Neural progenitor cell (in vitro differentiated cells): ENCODE results near the gene HMGB1. TPM values are rescaled to one million over a fixed set of nuclear protein-coding genes. Genes with fewer than 3 reads are reported as not detected.

Experiments used
- DNase-seq: peaks from one replicate; pipeline ENCODE4 v3.0.0-alpha.2; 2016; ENCODE audit warnings: low spot score
- H2AFZ ChIP-seq: fragments of 200-600 bp; sonication (generic); replicated peaks from 2 replicates; pipeline ENCODE4 v1.6.1; 2016; ENCODE audit warnings: antibody characterized with exemption
- H3F3A ChIP-seq: fragments of 200-600 bp; sonication (generic); 2 replicates; pipeline ENCODE4 v1.6.1; 2016; ENCODE audit warnings: antibody characterized with exemption, low read depth
- H3K27ac ChIP-seq: fragments of 200-600 bp; sonication (generic); 2 replicates; pipeline ENCODE4 v1.5.1; 2016; ENCODE audit warnings: mild to moderate bottlenecking
- H3K27me3 ChIP-seq: fragments of 200-600 bp; sonication (generic); 2 replicates; pipeline ENCODE4 v1.6.1; 2016; ENCODE audit warnings: mild to moderate bottlenecking, moderate library complexity
- H3K36me3 ChIP-seq: fragments of 200-600 bp; sonication (generic); 2 replicates; pipeline ENCODE4 v1.5.1; 2016
- H3K4me1 ChIP-seq: fragments of 200-600 bp; sonication (generic); 2 replicates; pipeline ENCODE4 v1.6.1; 2016; ENCODE audit warnings: mixed run types
- H3K4me2 ChIP-seq: fragments of 200-600 bp; sonication (generic); 2 replicates; pipeline ENCODE4 v1.6.1; 2016
- H3K4me3 ChIP-seq: fragments of 200-600 bp; sonication (generic); 2 replicates; pipeline ENCODE4 v1.5.1; 2016
- H3K79me2 ChIP-seq: fragments of 200-600 bp; sonication (generic); 2 replicates; pipeline ENCODE4 v1.6.1; 2016; ENCODE audit warnings: low read depth
- H3K9ac ChIP-seq: fragments of 200-600 bp; sonication (generic); 2 replicates; pipeline ENCODE4 v1.6.1; 2016
- H3K9me3 ChIP-seq: fragments of 200-600 bp; sonication (generic); 2 replicates; pipeline ENCODE4 v1.5.1; 2016; ENCODE audit warnings: low read depth
- H4K20me1 ChIP-seq: fragments of 200-600 bp; sonication (generic); 2 replicates; pipeline ENCODE4 v1.6.1; 2016; ENCODE audit warnings: low read depth
- H3K27ac Mint-ChIP-seq: 3 replicates; pipeline ENCODE4 v1.8.0; 2021; ENCODE audit warnings: mixed read lengths
- H3K27me3 Mint-ChIP-seq: 2 replicates; pipeline ENCODE4 v1.8.0; 2022; ENCODE audit warnings: low read depth, mild to moderate bottlenecking, inconsistent platforms, moderate library complexity, mixed read lengths; ENCODE audit not compliant: insufficient read depth
- H3K36me3 Mint-ChIP-seq: 3 replicates; pipeline ENCODE4 v1.8.0; 2021; ENCODE audit warnings: mixed read lengths
- H3K4me1 Mint-ChIP-seq: 3 replicates; pipeline ENCODE4 v1.8.0; 2021; ENCODE audit warnings: mixed read lengths
- H3K4me3 Mint-ChIP-seq: 3 replicates; pipeline ENCODE4 v1.8.0; 2021; ENCODE audit warnings: mild to moderate bottlenecking, moderate library complexity, mixed read lengths
- H3K9me3 Mint-ChIP-seq: 3 replicates; pipeline ENCODE4 v1.8.0; 2020; ENCODE audit warnings: mixed read lengths
- EZH2 ChIP-seq: fragments of 200-600 bp; sonication (generic); IDR thresholded peaks from 2 replicates; pipeline ENCODE4 v1.6.1; 2017; ENCODE audit warnings: antibody characterized with exemption, mild to moderate bottlenecking, moderate library complexity
- EZH2phosphoT487 ChIP-seq: fragments of 200-600 bp; sonication (generic); IDR thresholded peaks from 2 replicates; pipeline ENCODE4 v1.6.1; 2017; ENCODE audit warnings: antibody characterized with exemption
- total RNA-seq: library from RNA; depleted of rRNA; stranded (reverse); fragments of >200 nt; gene quantifications from 2 replicates; pipeline ENCODE4 v1.2.3, GENCODE V29; 2015; ENCODE audit warnings: low replicate concordance
- TF ChIP-seq, protein P1 (sequence below): fragments of 200-600 bp; sonication (generic); IDR thresholded peaks from 2 replicates; pipeline ENCODE4 v1.5.1; 2017; ENCODE audit warnings: antibody characterized with exemption, mild to moderate bottlenecking

The HMGB1 gene
- total RNA-seq, 1 donor from 2014 or later: 1,493 TPM

DNA sequence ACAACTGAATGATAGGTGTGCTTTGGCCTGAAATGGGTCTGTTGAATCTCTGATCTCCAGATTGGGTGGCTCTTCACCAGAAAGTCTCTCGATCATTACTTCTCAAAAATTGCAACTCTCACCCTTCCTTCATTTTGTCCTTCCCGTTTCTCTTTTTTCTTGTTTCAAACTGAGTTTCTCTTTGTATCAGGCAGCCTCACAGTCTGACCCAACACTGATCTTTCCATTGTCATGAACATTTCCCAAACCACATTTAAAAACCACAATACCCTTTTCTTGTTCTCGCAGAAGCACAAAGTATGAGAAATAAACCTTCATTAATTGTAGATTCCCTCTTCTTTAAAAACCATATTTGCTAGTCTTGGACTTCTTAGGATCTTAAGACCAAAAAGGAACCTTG, 33.6 kb upstream of the HMGB1 start:
- H3K4me3 Mint-ChIP-seq: no peak overlapping the region
- TF ChIP-seq EZH2 (no peak), EZH2phosphoT487 (no peak)
- TF ChIP-seq, protein P1, sequence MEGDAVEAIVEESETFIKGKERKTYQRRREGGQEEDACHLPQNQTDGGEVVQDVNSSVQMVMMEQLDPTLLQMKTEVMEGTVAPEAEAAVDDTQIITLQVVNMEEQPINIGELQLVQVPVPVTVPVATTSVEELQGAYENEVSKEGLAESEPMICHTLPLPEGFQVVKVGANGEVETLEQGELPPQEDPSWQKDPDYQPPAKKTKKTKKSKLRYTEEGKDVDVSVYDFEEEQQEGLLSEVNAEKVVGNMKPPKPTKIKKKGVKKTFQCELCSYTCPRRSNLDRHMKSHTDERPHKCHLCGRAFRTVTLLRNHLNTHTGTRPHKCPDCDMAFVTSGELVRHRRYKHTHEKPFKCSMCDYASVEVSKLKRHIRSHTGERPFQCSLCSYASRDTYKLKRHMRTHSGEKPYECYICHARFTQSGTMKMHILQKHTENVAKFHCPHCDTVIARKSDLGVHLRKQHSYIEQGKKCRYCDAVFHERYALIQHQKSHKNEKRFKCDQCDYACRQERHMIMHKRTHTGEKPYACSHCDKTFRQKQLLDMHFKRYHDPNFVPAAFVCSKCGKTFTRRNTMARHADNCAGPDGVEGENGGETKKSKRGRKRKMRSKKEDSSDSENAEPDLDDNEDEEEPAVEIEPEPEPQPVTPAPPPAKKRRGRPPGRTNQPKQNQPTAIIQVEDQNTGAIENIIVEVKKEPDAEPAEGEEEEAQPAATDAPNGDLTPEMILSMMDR: no peak
- H3K9me3 Mint-ChIP-seq: no peaks in the 10 kb centered on the region
- H4K20me1 ChIP-seq: no peaks in the 10 kb centered on the region
- no peak overlapping the region for H3K27ac Mint-ChIP-seq
- no peaks in the 10 kb centered on the region for H3K36me3 Mint-ChIP-seq
- no peak overlapping the region for H3K9ac ChIP-seq
- H3K4me1 ChIP-seq: no peaks in the 10 kb centered on the region
- H3K4me2 ChIP-seq: no peak overlapping the region
- H3K9me3 ChIP-seq: no peaks in the 10 kb centered on the region
- H3K79me2 ChIP-seq: no peaks in the 10 kb centered on the region
- no peaks in the 10 kb centered on the region for H3F3A ChIP-seq
- H3K36me3 ChIP-seq: no peaks in the 10 kb centered on the region
- no peaks in the 10 kb centered on the region for H3K4me1 Mint-ChIP-seq
- DNase-seq: no peak
- H3K27ac ChIP-seq: no peak overlapping the region
- H3K27me3 ChIP-seq: no peaks in the 10 kb centered on the region
- H3K4me3 ChIP-seq: no peak overlapping the region
- H2AFZ ChIP-seq: no peak overlapping the region
- H3K27me3 Mint-ChIP-seq: peaks cover 4% of the 10 kb centered on the region

DNA sequence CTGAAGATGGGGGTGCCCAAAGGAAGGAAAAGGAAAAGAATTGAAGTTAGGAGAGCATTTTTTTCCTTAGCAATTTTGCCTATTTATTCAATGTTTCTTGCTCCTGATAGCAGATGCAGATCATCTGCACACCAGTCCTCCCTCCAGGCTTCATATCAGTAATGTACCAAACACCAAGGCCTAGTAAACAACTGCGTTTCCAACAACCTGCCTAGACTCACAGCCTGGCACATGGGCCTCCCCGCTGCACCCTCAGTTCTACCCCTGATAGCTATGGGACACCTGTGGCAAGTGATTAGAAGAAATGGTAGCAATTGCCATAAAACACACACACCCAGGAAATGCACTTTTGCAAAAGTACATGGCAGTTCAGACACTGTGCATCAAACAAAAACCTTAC, 30.4 kb upstream of the HMGB1 start:
- H3K27ac ChIP-seq: no peak overlapping the region
- H2AFZ ChIP-seq: no peak overlapping the region
- H3K36me3 ChIP-seq: no peaks in the 10 kb centered on the region
- H3K4me2 ChIP-seq: no peak overlapping the region
- no peaks in the 10 kb centered on the region for H3K27me3 ChIP-seq
- H4K20me1 ChIP-seq: no peaks in the 10 kb centered on the region
- no peak for DNase-seq
- H3K79me2 ChIP-seq: no peaks in the 10 kb centered on the region
- H3K9ac ChIP-seq: no peak overlapping the region
- TF ChIP-seq, protein P1: no peak
- TF ChIP-seq EZH2phosphoT487 (no peak), EZH2 (no peak)
- Mint-ChIP-seq H3K27me3 (peaks cover 6% of the 10 kb centered on the region), H3K27ac (no peak overlapping the region), H3K9me3 (no peaks in the 10 kb centered on the region), H3K36me3 (no peaks in the 10 kb centered on the region), H3K4me3 (no peak overlapping the region), H3K4me1 (no peaks in the 10 kb centered on the region)
- H3K9me3 ChIP-seq: no peaks in the 10 kb centered on the region
- no peaks in the 10 kb centered on the region for H3K4me1 ChIP-seq
- no peak overlapping the region for H3K4me3 ChIP-seq
- no peaks in the 10 kb centered on the region for H3F3A ChIP-seq

DNA sequence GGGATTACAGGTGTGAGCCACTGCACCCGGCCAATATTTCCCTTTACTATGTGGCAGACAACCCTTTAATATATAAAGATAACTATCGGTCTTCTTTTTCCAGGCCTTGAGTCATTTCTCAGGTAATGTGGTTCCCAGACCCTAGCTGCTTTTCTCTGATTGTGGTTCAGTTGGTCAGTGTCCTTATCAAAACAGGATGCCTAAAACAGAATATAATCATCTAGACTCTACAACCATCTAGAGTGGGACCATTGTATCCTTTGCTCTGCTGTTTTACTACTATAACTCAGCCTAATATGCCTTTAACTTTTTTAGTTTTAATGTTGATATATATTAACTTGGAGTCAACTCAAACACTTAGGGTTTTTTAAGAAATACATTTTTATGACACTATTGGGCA, 30.0 kb upstream of the HMGB1 start:
- Histone ChIP-seq H3K9me3 (no peaks in the 10 kb centered on the region), H3F3A (no peaks in the 10 kb centered on the region), H3K79me2 (no peaks in the 10 kb centered on the region), H4K20me1 (no peaks in the 10 kb centered on the region), H3K4me1 (no peaks in the 10 kb centered on the region), H3K27ac (no peak overlapping the region), H3K9ac (no peak overlapping the region), H3K27me3 (no peaks in the 10 kb centered on the region), H3K4me2 (no peak overlapping the region), H3K4me3 (no peak overlapping the region), H3K36me3 (no peaks in the 10 kb centered on the region), H2AFZ (no peak overlapping the region)
- Mint-ChIP-seq H3K4me1 (no peaks in the 10 kb centered on the region), H3K36me3 (no peaks in the 10 kb centered on the region), H3K4me3 (no peak overlapping the region), H3K27me3 (peaks cover 6% of the 10 kb centered on the region), H3K9me3 (no peaks in the 10 kb centered on the region), H3K27ac (no peak overlapping the region)
- TF ChIP-seq EZH2 (no peak), EZH2phosphoT487 (no peak)
- TF ChIP-seq, protein P1: no peak
- DNase-seq: no peak
